HepG2 (cell line): ENCODE results near the gene PHLDB1. TPM values are rescaled to one million over a fixed set of nuclear protein-coding genes. Genes with fewer than 3 reads are reported as not detected.
A peak's percentile ranks its signal among the peaks of the same experiment; 100 is the strongest.

Source experiments
- ATAC-seq: fragments of 200-7000 bp; cut with Tn5 transposase; 3 replicates; pipeline ENCODE4 v1.9.1; 2020; ENCODE audit warnings: mild to moderate bottlenecking, moderate library complexity
- BruUV-seq: library from RNA; stranded (reverse); fragments of 400-500 nt; replicated peaks from 2 replicates; lab custom pipeline; 2021; lab: Mats Ljungman, UMichigan
- CTCF ChIA-PET: fragments of 300-600 bp; formaldehyde crosslinking; extraction: SDS; loops from one replicate; lab custom pipeline; 2021; ENCODE audit warnings: low total read pairs, inconsistent platforms, low intra/inter-chr PET ratio; lab: Yijun Ruan, JAX
- POLR2A ChIA-PET: fragments of 350-600 bp; sonication (Branson Sonifier 250); formaldehyde crosslinking; loops from one replicate; lab custom pipeline; 2020; ENCODE audit warnings: antibody characterized with exemption, inconsistent platforms; lab: Yijun Ruan, JAX
- DNase-seq: peaks from one replicate; pipeline ENCODE4 v3.0.0-alpha.2; 2015; ENCODE audit warnings: low spot score
- FAIRE-seq: peaks from 3 replicates; lab custom pipeline; 2011; peaks lifted over from hg19 to GRCh38; lab: Jason Lieb, UNC
- H2AFZ ChIP-seq: one replicate; pipeline ENCODE4 v1.6.1; 2011; ENCODE audit warnings: low read length, inconsistent platforms
- H3K27ac ChIP-seq: fragments of 300-600 bp; 3 replicates; pipeline ENCODE4 v1.8.0; 2011; ENCODE audit warnings: mixed run types, mild to moderate bottlenecking, mixed read lengths, low read length, inconsistent platforms; ENCODE audit not compliant: insufficient read depth; ENCODE audit errors: extremely low read length
- H3K27me3 ChIP-seq, 2 experiments: fragments of 200-600 bp in 1 of 2; 2 replicates in 1 of 2; 3 replicates in 1 of 2; pipeline versions ENCODE4 v1.6.0 to v1.8.0; 2011; ENCODE audit warnings: low read length in 2 of 2, mild to moderate bottlenecking in 2 of 2, moderate library complexity in 2 of 2, inconsistent platforms in 1 of 2; ENCODE audit not compliant: insufficient read depth in 2 of 2, control insufficient read depth in 1 of 2
- H3K36me3 ChIP-seq, 2 experiments: fragments of 200-600 bp in 1 of 2; replicated peaks in 1 of 2; 2 replicates in 1 of 2; 3 replicates in 1 of 2; pipeline versions ENCODE4 v1.5.1 to v1.8.0; 2011; ENCODE audit warnings: low read length in 2 of 2, inconsistent platforms in 1 of 2; ENCODE audit not compliant: insufficient read depth in 2 of 2, control insufficient read depth in 1 of 2
- H3K4me1 ChIP-seq: 2 replicates; pipeline ENCODE4 v1.5.1; 2012; ENCODE audit warnings: low read length, inconsistent platforms; ENCODE audit not compliant: insufficient read depth
- H3K4me2 ChIP-seq: 2 replicates; pipeline ENCODE4 v1.6.0; 2011; ENCODE audit warnings: low read depth, low read length, inconsistent platforms
- H3K4me3 ChIP-seq, 3 experiments: fragments of 200-600 bp in 1 of 3; sonication (generic), shearing (Covaris generic) in 1 of 3; replicated peaks in 1 of 3; 2 replicates each; pipeline ENCODE4 v1.5.1; 2011 to 2016; ENCODE audit warnings: low read length in 3 of 3, inconsistent platforms in 2 of 3, low read depth in 2 of 3, mild to moderate bottlenecking in 2 of 3, control low read depth in 1 of 3, mixed read lengths in 1 of 3; ENCODE audit not compliant: insufficient read depth in 1 of 3
- H3K79me2 ChIP-seq: one replicate; pipeline ENCODE4 v1.6.1; 2011; ENCODE audit warnings: low read length, inconsistent platforms; ENCODE audit not compliant: insufficient read depth
- H3K9ac ChIP-seq: 2 replicates; pipeline ENCODE4 v1.6.0; 2011; ENCODE audit warnings: mild to moderate bottlenecking, low read depth, low read length, inconsistent platforms; ENCODE audit not compliant: insufficient read depth
- H3K9me3 ChIP-seq: 2 replicates; pipeline ENCODE4 v1.5.1; 2012; ENCODE audit warnings: mild to moderate bottlenecking, low read length
- H4K20me1 ChIP-seq: 2 replicates; pipeline ENCODE4 v1.6.0; 2011; ENCODE audit warnings: inconsistent platforms, mild to moderate bottlenecking, low read length, moderate library complexity; ENCODE audit not compliant: insufficient read depth
- GFI1 ChIP-seq: sonication (generic); formaldehyde crosslinking; IDR thresholded peaks from 2 replicates; pipeline ENCODE4 v1.5.0; 2020; ENCODE audit warnings: missing genetic modification reagents, mild to moderate bottlenecking, borderline replicate concordance
- HOXA3 ChIP-seq: sonication (generic); formaldehyde crosslinking; IDR thresholded peaks from 2 replicates; pipeline ENCODE4 v1.5.0; 2020; ENCODE audit warnings: missing genetic modification reagents
- NKX3-1 ChIP-seq: sonication (generic); formaldehyde crosslinking; IDR thresholded peaks from 2 replicates; pipeline ENCODE4 v1.5.0; 2020; ENCODE audit warnings: missing genetic modification reagents
- NR2F6 ChIP-seq, 2 experiments: IDR thresholded peaks; 2 replicates each; pipeline ENCODE4 v1.6.1; 2016; ENCODE audit warnings: antibody characterized with exemption in 1 of 2, mild to moderate bottlenecking in 1 of 2
- REL ChIP-seq: sonication (generic); formaldehyde crosslinking; conservative IDR thresholded peaks from 2 replicates; pipeline ENCODE4 v1.8.0; 2022; ENCODE audit warnings: mild to moderate bottlenecking, missing genetic modification reagents, moderate library complexity
- TCF7 ChIP-seq: sonication (generic); IDR thresholded peaks from 2 replicates; pipeline ENCODE4 v1.6.1; 2016; ENCODE audit warnings: antibody characterized with exemption, low read depth
- ZBTB38 ChIP-seq: sonication (generic); formaldehyde crosslinking; IDR thresholded peaks from 2 replicates; pipeline ENCODE4 v1.5.1; 2020; ENCODE audit warnings: mild to moderate bottlenecking, missing genetic modification reagents
- ZNF121 ChIP-seq: sonication (generic); formaldehyde crosslinking; IDR thresholded peaks from 2 replicates; pipeline ENCODE4 v1.5.0; 2020; ENCODE audit warnings: mild to moderate bottlenecking, missing genetic modification reagents
- ZNF431 ChIP-seq: sonication (generic); formaldehyde crosslinking; IDR thresholded peaks from 2 replicates; pipeline ENCODE4 v1.9.0; 2022; ENCODE audit warnings: missing genetic modification reagents, low read depth, mild to moderate bottlenecking, borderline replicate concordance
- ZNF614 ChIP-seq: IDR thresholded peaks from 2 replicates; pipeline ENCODE4 v1.6.1; 2018; ENCODE audit warnings: missing biosample characterization, missing genetic modification reagents, inconsistent platforms, borderline replicate concordance
- WGBS: methylation state at CpG from one replicate; pipeline ENCODE4 v1.1.6; 2017; ENCODE audit warnings: low lambda C conversion rate; 5-methylcytosine and 5-hydroxymethylcytosine counted together
- in situ Hi-C: cut with HindIII; loops from 2 replicates; pipeline ENCODE4 v1.10.0; 2017; ENCODE audit warnings: low pct_unique_long_range_greater_than_20kb; ENCODE audit not compliant: extremely low pct_ligation_motif_present
- intact Hi-C: fragments of 100-400 bp; cut with micrococcal nuclease; formaldehyde crosslinking; loops from one replicate; pipeline ENCODE4 v1.10.0; 2022; ENCODE audit not compliant: unreplicated experiment
- polyA plus RNA-seq, 8 experiments: library from polyadenylated mRNA; depleted of rRNA in 3 of 8; stranded (reverse) in 7 of 8; unstranded in 1 of 8; fragments of >200 nt; fragmentation: Illumina TruSeq in 4 of 8; extraction: Trizol in 4 of 8; gene quantifications; 2 replicates each; pipeline versions ENCODE4 v1.2.1 to v1.2.3, GENCODE V29; 2011 to 2016; ENCODE audit warnings: low read depth in 4 of 8, missing spikeins in 1 of 8, mixed read lengths in 1 of 8; ENCODE audit not compliant: insufficient read depth in 1 of 8
- total RNA-seq, 5 experiments: library from RNA; depleted of rRNA; stranded (reverse); fragments of >200 nt; fragmentation: Illumina TruSeq; extraction: Trizol; gene quantifications; 2 replicates each; pipeline ENCODE4 v1.2.3, GENCODE V29; 2016; ENCODE audit warnings: low read depth in 1 of 5
- TF ChIP-seq, protein P1 (sequence below): sonication (generic); formaldehyde crosslinking; IDR thresholded peaks from 2 replicates; pipeline ENCODE4 v1.5.0; 2020; ENCODE audit warnings: mild to moderate bottlenecking, missing genetic modification reagents, borderline replicate concordance
- TF ChIP-seq, protein P2 (sequence below): sonication (generic); formaldehyde crosslinking; IDR thresholded peaks from 2 replicates; pipeline ENCODE4 v1.5.0; 2020; ENCODE audit warnings: mild to moderate bottlenecking, missing genetic modification reagents
- TF ChIP-seq, protein P3 (sequence below): sonication (generic); formaldehyde crosslinking; IDR thresholded peaks from 2 replicates; pipeline ENCODE4 v1.4.0; 2020; ENCODE audit warnings: missing genetic modification reagents

PHLDB1 gene
- total and polyA plus RNA-seq, 2 of the 13 experiments (the other 11 are each of a cell fraction or from before 2014, with no cell fraction given), result 13.8 to 14.2 TPM

DNA sequence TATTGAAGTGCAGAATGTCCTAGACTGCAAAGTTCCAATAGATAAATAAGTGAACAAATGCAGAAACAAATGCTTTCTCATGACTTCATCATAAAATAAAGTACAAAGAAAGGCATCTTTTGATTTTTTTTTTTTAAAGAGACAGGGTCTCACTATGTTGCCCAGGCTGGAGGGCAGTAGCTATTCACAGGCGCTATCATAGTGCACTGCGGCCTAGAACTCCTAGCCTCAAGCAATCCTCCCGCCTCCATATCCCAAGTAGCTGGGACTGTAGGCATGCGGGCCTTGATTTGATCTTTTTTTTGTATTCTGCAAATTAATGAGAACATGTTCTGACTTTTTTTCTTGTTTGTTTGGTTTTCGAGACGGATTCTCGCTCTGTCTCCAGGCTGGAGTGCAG lies 32.8 kb upstream of the PHLDB1 start:
- Histone ChIP-seq H3K4me1 (peaks cover 59% of the 10 kb centered on the region), H4K20me1 (peaks cover 57% of the 10 kb centered on the region), H3K9me3 (no peaks in the 10 kb centered on the region), H3K79me2 (peaks cover 72% of the 10 kb centered on the region), H2AFZ (no peak overlapping the region), H3K27me3 (no peaks in the 10 kb centered on the region; a peak in 1 of 5 replicates), H3K4me3 (peak overlapping the region in 2 of 3 experiments; percentile 94 to 97; a peak in 3 of 6 replicates), H3K9ac (no peak overlapping the region), H3K4me2 (peak overlapping the region; percentile 83), H3K27ac (no peak overlapping the region), H3K36me3 (peaks cover 0 to 7% of the 10 kb centered on the region in 2 experiments; a peak in 3 of 5 replicates)
- in situ Hi-C loops (no loop called here), intact Hi-C loops (loop anchor here (5.0 kb wide), 1 partner anchor 33 kb away; the partner anchor contains the start of gene PHLDB1)
- ATAC-seq (no peak), DNase-seq (no peak), FAIRE-seq (no peak)
- CTCF ChIA-PET, result no interaction called here
- WGBS, result 89% methylated on average over 7 of the region's 7 CpGs
- no TSS peak for BruUV-seq
- TF ChIP-seq TCF7, result no peak
- no peak for TF ChIP-seq HOXA3 (CRISPR knock-in tag)
- no peak for TF ChIP-seq NR2F6 (IDR thresholded peaks at IDR 0.05)
- no peak for TF ChIP-seq NR2F6 (CRISPR knock-in tag; IDR thresholded peaks at IDR 0.05)
- no peak for TF ChIP-seq NKX3-1 (CRISPR knock-in tag)
- TF ChIP-seq ZNF121 (CRISPR knock-in tag), result peak; percentile 96
- TF ChIP-seq, protein P1, sequence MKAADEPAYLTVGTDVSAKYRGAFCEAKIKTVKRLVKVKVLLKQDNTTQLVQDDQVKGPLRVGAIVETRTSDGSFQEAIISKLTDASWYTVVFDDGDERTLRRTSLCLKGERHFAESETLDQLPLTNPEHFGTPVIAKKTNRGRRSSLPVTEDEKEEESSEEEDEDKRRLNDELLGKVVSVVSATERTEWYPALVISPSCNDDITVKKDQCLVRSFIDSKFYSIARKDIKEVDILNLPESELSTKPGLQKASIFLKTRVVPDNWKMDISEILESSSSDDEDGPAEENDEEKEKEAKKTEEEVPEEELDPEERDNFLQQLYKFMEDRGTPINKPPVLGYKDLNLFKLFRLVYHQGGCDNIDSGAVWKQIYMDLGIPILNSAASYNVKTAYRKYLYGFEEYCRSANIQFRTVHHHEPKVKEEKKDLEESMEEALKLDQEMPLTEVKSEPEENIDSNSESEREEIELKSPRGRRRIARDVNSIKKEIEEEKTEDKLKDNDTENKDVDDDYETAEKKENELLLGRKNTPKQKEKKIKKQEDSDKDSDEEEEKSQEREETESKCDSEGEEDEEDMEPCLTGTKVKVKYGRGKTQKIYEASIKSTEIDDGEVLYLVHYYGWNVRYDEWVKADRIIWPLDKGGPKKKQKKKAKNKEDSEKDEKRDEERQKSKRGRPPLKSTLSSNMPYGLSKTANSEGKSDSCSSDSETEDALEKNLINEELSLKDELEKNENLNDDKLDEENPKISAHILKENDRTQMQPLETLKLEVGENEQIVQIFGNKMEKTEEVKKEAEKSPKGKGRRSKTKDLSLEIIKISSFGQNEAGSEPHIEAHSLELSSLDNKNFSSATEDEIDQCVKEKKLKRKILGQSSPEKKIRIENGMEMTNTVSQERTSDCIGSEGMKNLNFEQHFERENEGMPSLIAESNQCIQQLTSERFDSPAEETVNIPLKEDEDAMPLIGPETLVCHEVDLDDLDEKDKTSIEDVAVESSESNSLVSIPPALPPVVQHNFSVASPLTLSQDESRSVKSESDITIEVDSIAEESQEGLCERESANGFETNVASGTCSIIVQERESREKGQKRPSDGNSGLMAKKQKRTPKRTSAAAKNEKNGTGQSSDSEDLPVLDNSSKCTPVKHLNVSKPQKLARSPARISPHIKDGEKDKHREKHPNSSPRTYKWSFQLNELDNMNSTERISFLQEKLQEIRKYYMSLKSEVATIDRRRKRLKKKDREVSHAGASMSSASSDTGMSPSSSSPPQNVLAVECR (CRISPR knock-in tag), result no peak
- TF ChIP-seq, protein P2, sequence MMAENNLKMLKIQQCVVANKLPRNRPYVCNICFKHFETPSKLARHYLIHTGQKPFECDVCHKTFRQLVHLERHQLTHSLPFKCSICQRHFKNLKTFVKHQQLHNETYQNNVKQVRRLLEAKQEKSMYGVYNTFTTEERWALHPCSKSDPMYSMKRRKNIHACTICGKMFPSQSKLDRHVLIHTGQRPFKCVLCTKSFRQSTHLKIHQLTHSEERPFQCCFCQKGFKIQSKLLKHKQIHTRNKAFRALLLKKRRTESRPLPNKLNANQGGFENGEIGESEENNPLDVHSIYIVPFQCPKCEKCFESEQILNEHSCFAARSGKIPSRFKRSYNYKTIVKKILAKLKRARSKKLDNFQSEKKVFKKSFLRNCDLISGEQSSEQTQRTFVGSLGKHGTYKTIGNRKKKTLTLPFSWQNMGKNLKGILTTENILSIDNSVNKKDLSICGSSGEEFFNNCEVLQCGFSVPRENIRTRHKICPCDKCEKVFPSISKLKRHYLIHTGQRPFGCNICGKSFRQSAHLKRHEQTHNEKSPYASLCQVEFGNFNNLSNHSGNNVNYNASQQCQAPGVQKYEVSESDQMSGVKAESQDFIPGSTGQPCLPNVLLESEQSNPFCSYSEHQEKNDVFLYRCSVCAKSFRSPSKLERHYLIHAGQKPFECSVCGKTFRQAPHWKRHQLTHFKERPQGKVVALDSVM (CRISPR knock-in tag), result peak; percentile 75; the same call in 1 of the 2 replicates
- TF ChIP-seq ZNF614, result no peak
- no peak for TF ChIP-seq ZNF431
- TF ChIP-seq, protein P3, sequence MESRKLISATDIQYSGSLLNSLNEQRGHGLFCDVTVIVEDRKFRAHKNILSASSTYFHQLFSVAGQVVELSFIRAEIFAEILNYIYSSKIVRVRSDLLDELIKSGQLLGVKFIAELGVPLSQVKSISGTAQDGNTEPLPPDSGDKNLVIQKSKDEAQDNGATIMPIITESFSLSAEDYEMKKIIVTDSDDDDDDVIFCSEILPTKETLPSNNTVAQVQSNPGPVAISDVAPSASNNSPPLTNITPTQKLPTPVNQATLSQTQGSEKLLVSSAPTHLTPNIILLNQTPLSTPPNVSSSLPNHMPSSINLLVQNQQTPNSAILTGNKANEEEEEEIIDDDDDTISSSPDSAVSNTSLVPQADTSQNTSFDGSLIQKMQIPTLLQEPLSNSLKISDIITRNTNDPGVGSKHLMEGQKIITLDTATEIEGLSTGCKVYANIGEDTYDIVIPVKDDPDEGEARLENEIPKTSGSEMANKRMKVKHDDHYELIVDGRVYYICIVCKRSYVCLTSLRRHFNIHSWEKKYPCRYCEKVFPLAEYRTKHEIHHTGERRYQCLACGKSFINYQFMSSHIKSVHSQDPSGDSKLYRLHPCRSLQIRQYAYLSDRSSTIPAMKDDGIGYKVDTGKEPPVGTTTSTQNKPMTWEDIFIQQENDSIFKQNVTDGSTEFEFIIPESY (CRISPR knock-in tag), result peak; percentile 79
- no peak for TF ChIP-seq GFI1 (CRISPR knock-in tag)
- TF ChIP-seq ZBTB38 (CRISPR knock-in tag), result 0 out of 2 replicates have a peak, but pooled peaks have one; percentile 14
- no peak for TF ChIP-seq REL (CRISPR knock-in tag)
- POLR2A ChIA-PET, result interaction anchor here (0.7 kb wide), 1 partner anchor 46 kb away, joined by 3 read pairs; no protein-coding TSS in a partner anchor
